NCI-H2196 (cell line): ENCODE data around the gene TMEM87B.
"Not testable (repeated sequence)": the region's sequence is repeated elsewhere in the genome, so short reads cannot be mapped to it uniquely, and the experiment has no call there.

Source experiments
- DNase-seq: peaks from one replicate; lab custom pipeline; 2025; ENCODE audit not compliant: unreplicated experiment; lab: John Stamatoyannopoulos, UW

TMEM87B gene

DNA sequence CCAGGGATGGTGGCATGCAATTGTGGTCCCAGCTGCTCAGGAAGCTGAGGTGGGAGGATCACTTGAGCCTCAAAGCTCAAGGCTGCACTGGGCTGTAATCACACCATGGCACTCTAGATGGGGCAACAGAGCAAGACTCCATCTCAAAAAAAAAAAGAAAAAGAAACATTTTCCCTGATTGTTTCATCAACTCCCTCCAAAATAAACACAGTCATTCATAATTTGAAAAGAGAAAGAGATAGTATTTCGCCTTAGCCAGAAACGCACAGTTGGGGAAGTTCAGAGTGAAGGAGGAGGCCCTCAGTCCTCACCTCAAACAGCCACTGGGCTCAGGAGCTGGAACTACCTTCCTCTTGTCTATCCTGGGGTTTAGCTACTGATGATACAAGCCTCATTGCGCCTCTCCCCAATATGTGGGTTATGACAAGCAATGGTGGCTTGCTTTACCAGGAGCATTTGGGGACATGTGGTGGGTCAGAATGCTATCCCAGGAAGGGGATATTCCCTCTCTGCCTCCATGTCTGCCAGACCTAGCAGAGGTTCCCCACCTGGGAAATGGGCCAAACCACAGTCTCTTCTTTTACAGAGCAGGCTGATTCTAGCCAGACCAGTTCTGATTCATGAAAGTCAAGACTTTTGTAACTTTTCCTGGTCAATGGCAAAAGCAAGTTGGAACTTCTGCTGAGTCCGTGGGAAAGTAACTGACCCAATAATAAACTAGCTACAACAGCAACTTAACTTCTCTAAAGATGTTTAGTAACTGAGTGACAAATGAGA is 22.2 kb upstream of the TMEM87B start:
- peak; percentile 66 for DNase-seq

DNA sequence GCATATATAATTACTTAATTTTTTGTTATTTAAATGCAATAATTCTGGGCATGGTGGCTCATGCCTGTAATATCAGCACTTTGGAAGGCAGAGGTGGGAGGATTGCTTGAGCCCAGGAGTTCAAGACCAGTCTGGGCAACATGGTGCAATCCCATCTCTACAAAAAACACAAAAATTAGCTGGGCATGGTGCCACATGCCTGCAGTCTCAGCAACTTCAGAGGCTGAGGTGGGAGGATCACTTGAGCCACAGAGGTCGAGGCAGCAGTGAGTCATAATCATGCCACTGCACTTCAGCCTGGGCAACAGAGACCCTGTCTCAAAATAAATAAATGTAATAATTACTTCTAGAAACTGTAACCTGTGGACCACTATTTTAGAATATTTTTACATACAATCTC is 21.5 kb upstream of the TMEM87B start:
- peak; percentile 19 for DNase-seq

GRCh38 chr2:112034924-112035323 is 20.1 kb upstream of the TMEM87B start:
- DNase-seq = no peak

- no peak for DNase-seq
These were observed 19.3 kb upstream of the TMEM87B start for GRCh38 chr2:112035786-112036185.

DNA sequence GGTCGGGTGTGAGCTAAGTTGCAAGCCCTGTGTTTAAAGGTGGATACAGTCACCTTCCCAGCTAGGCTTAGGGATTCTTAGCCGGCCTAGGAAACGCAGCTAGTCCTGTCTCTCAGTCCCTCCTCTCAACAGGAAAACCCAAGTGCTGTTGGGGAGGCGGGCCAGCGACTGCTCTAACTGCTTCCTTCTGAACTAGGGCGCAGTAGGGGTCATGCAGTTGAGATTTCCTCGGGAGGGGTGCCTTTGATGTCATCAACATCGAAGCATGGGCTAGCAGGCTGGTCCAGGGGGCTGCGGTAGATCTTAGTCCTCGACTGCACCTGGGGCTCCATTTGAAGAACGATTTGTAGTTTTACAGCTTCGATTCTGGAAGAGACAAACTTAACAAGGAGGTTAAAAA is 15.5 kb upstream of the TMEM87B start:
- DNase-seq = not testable (repeated sequence)

DNA sequence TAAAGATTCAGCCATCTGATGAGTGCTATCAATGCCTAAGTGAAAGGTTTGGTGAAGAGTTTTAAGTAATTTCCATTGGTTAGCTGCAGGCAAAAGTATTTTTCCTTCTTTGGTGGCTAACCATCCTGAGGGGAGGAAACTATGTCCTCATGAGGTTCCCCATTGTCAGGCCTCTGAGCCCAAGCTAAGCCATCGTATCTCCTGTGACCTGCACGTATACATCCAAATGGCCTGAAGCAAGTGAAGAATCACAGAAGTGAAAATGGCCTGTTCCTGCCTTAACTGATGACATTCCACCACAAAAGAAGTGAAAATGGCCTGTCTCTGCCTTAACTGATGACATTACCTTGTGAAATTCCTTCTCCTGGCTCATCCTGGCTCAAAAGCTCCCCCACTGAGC is 15.0 kb upstream of the TMEM87B start:
- DNase-seq = not testable (repeated sequence)

- DNase-seq = not testable (repeated sequence)
These were observed 13.6 kb upstream of the TMEM87B start for GRCh38 chr2:112041460-112041859.

- no peak for DNase-seq
These were observed 9.5 kb upstream of the TMEM87B start for GRCh38 chr2:112045446-112046014.

GRCh38 chr2:112046231-112046630 is 8.8 kb upstream of the TMEM87B start:
- DNase-seq = no peak

GRCh38 chr2:112047537-112048235 is 7.4 kb upstream of the TMEM87B start:
- DNase-seq = no peak

- DNase-seq = no peak
These were observed 6.9 kb upstream of the TMEM87B start for GRCh38 chr2:112048236-112048592.

- DNase-seq = peak; percentile 55
These were observed 6.2 kb upstream of the TMEM87B start for GRCh38 chr2:112048887-112049286.

- DNase-seq = no peak
These were observed 4.8 kb upstream of the TMEM87B start for GRCh38 chr2:112050316-112050715.

DNA sequence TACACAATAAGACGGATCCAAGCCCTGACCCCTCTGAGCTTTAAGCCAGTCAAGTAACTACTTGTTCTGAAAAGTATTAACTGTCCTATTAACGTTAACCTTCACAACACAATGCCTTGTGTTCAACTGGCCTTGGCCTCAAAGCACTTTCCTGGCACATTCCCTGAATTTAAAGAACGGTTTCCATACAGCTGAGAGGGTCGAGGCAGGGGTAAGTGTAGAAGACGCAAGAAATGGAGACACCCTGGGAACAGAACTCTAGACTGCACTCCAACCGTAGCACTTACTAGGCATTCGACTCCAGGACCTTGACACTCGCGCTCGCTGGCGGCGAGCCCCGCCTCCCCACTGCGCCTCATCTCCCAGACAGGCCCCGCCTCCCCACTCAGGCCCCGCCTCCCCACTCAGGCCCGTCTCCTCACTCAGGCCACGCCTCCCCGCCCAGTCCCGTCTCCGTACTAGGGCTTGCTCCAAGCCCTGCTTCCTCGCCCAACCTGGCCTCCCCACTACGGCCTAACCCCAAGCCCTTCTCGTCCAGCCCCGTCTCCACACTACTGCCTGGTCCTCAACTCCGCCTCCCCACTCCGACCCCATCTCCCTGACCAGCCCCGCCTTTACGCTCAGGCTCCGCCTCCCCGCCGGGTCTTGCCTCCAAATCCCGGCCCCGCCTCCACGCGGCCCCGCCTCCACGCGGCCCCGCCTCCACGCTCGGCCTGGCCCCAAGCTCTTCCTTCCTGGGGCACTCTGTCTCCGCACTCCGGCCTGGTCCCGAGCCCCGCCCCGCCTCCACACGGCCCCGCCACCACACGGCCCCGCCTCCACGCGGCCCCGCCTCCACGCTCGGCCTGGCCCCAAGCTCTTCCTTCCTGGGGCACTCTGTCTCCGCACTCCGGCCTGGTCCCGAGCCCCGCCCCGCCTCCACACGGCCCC is 887 bp upstream of the TMEM87B start:
- peak; percentile 98 for DNase-seq

DNA sequence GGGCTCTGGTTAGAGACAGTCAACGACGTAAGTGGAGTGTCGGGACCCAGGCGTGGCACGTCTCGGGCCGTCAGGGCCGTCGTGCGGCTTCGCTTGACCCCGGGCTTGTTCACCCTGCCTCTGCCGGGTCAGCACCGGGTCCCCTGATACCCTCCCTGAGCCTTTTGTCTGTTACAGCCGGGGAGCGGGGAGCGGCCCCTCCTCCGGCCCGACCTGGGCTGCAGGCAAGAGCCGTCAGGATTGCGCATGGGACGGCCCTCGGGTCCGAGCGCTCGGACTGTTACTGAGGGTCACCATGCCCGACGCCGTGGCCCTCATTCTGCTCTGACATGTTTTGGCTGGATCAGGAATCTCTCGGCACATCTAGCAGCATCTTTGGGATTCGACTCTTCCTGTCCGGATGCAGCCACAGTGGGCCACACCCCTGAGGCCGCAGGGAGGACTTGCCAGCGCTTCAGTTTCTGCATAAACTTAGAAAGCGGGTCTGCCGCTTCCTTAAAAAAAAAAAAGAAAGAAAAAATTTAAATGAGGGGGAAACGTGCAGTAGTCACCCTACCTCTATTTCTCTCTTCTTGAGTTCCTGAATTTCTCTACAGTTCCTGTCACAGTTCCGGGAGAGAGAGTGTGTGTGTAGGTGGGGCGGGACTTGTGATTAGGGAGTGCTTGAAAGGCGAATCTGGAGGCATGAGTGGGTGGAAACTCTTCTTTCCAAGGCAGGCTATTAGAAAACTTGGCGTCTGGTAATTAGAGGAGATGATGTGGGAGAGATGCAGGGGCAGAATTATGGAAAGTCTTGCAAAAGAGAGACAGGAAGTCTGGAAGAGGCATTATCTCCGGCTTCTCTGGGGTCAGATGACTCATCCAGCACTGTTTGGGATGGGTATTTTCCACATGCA is 909 bp downstream of the TMEM87B start:
- peak; percentile 50 for DNase-seq

- no peak for DNase-seq
These were observed 1.5 kb downstream of the TMEM87B start for GRCh38 chr2:112056626-112056987.

GRCh38 chr2:112059671-112060070 is 4.6 kb downstream of the TMEM87B start:
- no peak for DNase-seq

GRCh38 chr2:112061299-112061698 is 6.2 kb downstream of the TMEM87B start:
- DNase-seq = no peak

GRCh38 chr2:112061840-112062239 is 6.8 kb downstream of the TMEM87B start:
- DNase-seq = no peak

- DNase-seq = no peak
These were observed 7.8 kb downstream of the TMEM87B start for GRCh38 chr2:112062894-112063293.
